ENCODE data around the gene DOP1A.

DNA sequence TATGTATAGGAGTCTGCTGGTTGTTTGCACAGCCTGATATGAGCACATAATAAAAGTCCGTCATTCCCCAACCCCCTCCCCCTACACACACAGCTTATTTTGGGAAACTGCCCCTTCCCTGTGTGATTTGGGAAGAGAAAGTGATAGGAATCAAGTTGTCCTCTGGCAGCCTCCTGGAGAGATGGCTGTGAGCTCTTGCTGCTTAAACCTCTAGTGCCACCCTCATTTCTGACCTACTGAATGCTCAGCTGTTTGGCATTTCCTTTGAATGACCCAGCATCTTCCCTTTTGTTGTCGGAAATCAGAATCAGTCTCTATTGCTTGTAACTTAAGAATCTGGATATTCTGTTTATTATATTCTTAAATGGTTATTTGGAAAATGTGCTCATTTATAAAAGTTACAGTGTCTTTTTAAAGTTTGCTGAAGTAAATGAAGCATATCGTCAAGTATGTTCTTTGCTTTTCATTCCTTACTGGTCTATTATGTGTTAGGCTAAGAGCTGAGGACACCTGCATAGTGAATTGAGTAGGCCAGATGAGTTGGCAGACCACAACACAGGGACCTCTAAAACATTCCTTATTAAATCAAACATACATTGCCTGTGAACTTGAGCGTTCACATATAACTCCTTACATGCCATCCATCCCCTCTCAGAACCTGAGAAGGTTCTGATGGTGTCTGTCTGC is 131.2 kb downstream of the DOP1A start:
- TF ChIP-seq, protein P1, sequence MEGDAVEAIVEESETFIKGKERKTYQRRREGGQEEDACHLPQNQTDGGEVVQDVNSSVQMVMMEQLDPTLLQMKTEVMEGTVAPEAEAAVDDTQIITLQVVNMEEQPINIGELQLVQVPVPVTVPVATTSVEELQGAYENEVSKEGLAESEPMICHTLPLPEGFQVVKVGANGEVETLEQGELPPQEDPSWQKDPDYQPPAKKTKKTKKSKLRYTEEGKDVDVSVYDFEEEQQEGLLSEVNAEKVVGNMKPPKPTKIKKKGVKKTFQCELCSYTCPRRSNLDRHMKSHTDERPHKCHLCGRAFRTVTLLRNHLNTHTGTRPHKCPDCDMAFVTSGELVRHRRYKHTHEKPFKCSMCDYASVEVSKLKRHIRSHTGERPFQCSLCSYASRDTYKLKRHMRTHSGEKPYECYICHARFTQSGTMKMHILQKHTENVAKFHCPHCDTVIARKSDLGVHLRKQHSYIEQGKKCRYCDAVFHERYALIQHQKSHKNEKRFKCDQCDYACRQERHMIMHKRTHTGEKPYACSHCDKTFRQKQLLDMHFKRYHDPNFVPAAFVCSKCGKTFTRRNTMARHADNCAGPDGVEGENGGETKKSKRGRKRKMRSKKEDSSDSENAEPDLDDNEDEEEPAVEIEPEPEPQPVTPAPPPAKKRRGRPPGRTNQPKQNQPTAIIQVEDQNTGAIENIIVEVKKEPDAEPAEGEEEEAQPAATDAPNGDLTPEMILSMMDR (IDR thresholded peaks at IDR 0.05): no peak
- no peak for TF ChIP-seq EZH2 (IDR thresholded peaks at IDR 0.05; ENCODE audit: borderline replicate concordance, insufficient read depth, low read depth, low read length, poor library complexity, severe bottlenecking)

Measured in B cell (primary cell).